Measurements from ENCODE around the gene HABP4. TPM values are rescaled to one million over a fixed set of nuclear protein-coding genes. Genes with fewer than 3 reads are reported as not detected.

HABP4 gene
- polyA plus RNA-seq, 2 of the 4 experiments (the other 2 are of a cell fraction) = 12.4 to 12.8 TPM

DNA sequence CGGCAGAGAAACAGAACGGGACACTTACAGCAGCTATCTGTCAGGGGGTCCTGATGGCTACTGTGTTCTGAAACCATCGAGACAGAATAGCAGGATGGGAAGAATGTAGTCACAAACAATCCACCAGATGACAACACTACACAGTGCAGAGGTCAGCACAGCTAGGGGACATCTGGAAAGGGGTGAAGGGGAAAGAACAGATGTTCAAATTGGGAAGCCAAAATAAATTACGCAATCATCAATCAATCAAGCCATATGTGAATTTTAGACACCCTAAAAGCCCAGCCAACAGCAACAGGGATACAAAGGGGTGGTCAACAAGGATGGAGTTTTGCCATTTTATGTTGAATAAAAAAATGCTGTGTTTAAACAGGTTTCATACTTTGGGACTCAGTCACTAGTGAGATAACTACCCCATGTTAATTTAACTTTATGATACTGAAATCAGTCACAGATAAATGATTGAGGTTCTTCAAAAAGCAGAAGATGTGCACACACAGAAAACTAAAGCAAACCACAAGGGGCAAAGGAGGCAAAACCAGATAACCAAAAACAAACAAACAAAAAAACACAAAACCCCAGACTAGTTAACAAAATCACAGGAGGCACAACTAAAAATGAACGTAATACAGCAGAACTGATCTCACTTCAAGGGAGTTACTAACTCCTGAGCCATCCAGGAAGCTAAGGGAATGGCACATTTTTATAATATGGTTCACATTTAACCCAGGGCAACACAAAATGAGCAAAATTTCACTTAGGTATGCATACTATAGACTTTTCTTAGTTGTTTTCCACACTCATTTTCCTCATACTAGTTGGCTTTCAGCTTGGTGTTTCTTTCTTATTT lies 65.9 kb downstream of the HABP4 start:
- WGBS (ENCODE audit: missing lambda C conversion rate) = 91% methylated on average over 5 of the region's 5 CpGs
- H3K27ac ChIP-seq = no peak overlapping the region
- ChIA-PET CTCF (interaction anchor here (0.6 to 0.8 kb wide), 2 partner anchors 15 to 53 kb away, joined by 3 to 4 read pairs; no protein-coding TSS in a partner anchor), POLR2A (no interaction called here)
- TF ChIP-seq CEBPB (IDR thresholded peaks at IDR 0.05) (peak; percentile 50 to 74; a peak in 3 of 4 replicates), HOXB13 (CRISPR knock-in tag; IDR thresholded peaks at IDR 0.05; ENCODE audit: low read depth) (no peak)
- no peaks in the 10 kb centered on the region for H3K4me1 ChIP-seq
- no peak overlapping the region for H3K4me3 ChIP-seq
- no peak for DNase-seq (ENCODE audit: low read depth in 1 of 2, low spot score in 1 of 2)
- ATAC-seq = no peak
- no peaks in the 10 kb centered on the region for H3K9me3 ChIP-seq
- H3K4me2 ChIP-seq = no peak overlapping the region
- no peak for FAIRE-seq

DNA sequence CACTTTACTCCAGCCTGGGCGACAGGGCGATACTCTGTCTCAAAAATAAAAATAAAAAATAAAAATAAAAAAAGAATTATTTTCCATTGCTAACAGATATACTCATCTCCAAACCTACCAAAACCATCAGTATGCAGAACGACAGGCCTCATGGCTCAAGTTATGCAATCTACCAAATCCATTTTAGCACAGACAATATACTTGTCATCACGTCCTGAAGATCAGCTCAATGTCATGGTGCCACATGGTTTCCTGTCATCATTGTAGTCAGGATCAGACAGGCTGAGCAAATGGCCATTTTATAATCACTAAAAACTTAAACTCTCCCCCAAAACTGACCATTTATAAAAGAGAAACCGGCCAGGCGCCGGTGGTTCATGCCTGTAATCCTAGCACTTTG lies 69.1 kb downstream of the HABP4 start:
- Histone ChIP-seq H3K4me2 (no peak overlapping the region), H3K4me1 (no peaks in the 10 kb centered on the region), H3K27ac (no peak overlapping the region), H3K4me3 (no peak overlapping the region), H3K9me3 (no peaks in the 10 kb centered on the region)
- ATAC-seq = no peak
- CTCF ChIA-PET = no interaction called here
- WGBS (ENCODE audit: missing lambda C conversion rate) = 94% methylated on average over 7 of the region's 7 CpGs
- DNase-seq (ENCODE audit: low read depth in 1 of 2, low spot score in 1 of 2) = no peak
- no peak for FAIRE-seq
- POLR2A ChIA-PET = no interaction called here
- TF ChIP-seq TP53 (CRISPR knock-in tag; IDR thresholded peaks at IDR 0.05) (no peak), JUNB (IDR thresholded peaks at IDR 0.05) (no peak), CHD2 (IDR thresholded peaks at IDR 0.05; ENCODE audit: low read length, partially characterized antibody) (no peak), RCOR1 (IDR thresholded peaks at IDR 0.05; ENCODE audit: low read depth, low read length) (no peak), USF2 (IDR thresholded peaks at IDR 0.05) (no peak), KDM5A (IDR thresholded peaks at IDR 0.05) (no peak)

DNA sequence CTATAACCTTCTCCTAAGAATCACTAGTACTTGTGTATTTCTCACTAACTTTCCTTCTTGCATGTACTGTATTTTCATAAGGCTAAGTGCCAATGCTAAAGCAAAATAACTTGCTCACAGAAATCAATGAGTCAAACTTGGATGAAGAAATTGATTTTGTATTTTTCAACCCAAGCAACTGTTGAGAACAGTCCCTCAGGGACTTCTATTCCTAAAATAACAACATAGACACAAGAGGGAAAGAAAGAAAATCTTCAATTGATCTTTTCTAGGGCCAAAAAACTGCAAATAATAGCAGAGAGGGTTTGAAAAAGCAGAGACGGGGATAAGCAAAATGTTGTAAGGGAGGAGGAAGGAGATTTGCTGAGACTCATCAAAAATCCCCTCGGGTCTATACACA lies 69.8 kb downstream of the HABP4 start:
- ATAC-seq = no peak
- DNase-seq (ENCODE audit: low read depth in 1 of 2, low spot score in 1 of 2) = no peak
- no peaks in the 10 kb centered on the region for H3K4me1 ChIP-seq
- FAIRE-seq = no peak
- H3K4me3 ChIP-seq = no peak overlapping the region
- H3K4me2 ChIP-seq = no peak overlapping the region
- ChIA-PET CTCF (no interaction called here), POLR2A (no interaction called here)
- no peak overlapping the region for H3K27ac ChIP-seq
- TF ChIP-seq, protein P1, sequence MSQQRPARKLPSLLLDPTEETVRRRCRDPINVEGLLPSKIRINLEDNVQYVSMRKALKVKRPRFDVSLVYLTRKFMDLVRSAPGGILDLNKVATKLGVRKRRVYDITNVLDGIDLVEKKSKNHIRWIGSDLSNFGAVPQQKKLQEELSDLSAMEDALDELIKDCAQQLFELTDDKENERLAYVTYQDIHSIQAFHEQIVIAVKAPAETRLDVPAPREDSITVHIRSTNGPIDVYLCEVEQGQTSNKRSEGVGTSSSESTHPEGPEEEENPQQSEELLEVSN (IDR thresholded peaks at IDR 0.05; ENCODE audit: borderline replicate concordance, low read depth) = no peak
- TF ChIP-seq ZNF302 (CRISPR knock-in tag; IDR thresholded peaks at IDR 0.05) (no peak), SREBF2 (IDR thresholded peaks at IDR 0.05) (no peak), USF2 (IDR thresholded peaks at IDR 0.05) (no peak), RARB (CRISPR knock-in tag; IDR thresholded peaks at IDR 0.05) (no peak), CBX2 (IDR thresholded peaks at IDR 0.05; ENCODE audit: borderline replicate concordance, low read depth) (no peak), KDM1A (IDR thresholded peaks at IDR 0.05; ENCODE audit: low read depth) (no peak), NR3C1 (IDR thresholded peaks at IDR 0.05) (no peak), HDAC2 (IDR thresholded peaks at IDR 0.05) (no peak), EHF (CRISPR knock-in tag; IDR thresholded peaks at IDR 0.05) (no peak)
- H3K9me3 ChIP-seq = no peaks in the 10 kb centered on the region
- WGBS (ENCODE audit: missing lambda C conversion rate) = 70% methylated on average over 2 of the region's 2 CpGs

DNA sequence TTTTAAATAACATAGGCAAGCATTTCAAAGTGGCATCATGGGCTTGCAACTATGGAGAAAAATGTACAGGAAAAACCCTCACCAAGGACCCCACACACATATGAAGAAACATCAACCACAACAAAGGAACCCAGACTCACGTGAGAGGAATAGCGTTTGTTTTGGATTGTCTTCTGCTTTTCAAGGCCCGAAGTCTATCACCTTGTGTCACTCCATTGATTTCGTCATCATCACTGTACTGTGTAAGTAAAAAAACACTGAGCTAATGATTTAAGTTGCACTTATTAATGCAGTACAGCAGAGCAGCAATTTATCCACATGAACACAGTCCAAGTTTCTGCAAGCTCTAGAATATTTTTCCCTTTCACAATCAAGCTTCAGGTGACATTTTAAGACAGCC lies 72.4 kb downstream of the HABP4 start:
- ATAC-seq = no peak
- TF ChIP-seq REST (IDR thresholded peaks at IDR 0.05) (no peak), KDM1A (IDR thresholded peaks at IDR 0.05; ENCODE audit: low read depth) (no peak), ZNF302 (CRISPR knock-in tag; IDR thresholded peaks at IDR 0.05) (no peak), SREBF2 (IDR thresholded peaks at IDR 0.05) (no peak), ZSCAN20 (CRISPR knock-in tag; IDR thresholded peaks at IDR 0.05) (no peak)
- TF ChIP-seq, protein P2, sequence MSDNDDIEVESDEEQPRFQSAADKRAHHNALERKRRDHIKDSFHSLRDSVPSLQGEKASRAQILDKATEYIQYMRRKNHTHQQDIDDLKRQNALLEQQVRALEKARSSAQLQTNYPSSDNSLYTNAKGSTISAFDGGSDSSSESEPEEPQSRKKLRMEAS (IDR thresholded peaks at IDR 0.05) = no peak
- TF ChIP-seq, protein P3, sequence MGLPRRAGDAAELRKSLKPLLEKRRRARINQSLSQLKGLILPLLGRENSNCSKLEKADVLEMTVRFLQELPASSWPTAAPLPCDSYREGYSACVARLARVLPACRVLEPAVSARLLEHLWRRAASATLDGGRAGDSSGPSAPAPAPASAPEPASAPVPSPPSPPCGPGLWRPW (IDR thresholded peaks at IDR 0.05) = no peak
- TF ChIP-seq, protein P4, sequence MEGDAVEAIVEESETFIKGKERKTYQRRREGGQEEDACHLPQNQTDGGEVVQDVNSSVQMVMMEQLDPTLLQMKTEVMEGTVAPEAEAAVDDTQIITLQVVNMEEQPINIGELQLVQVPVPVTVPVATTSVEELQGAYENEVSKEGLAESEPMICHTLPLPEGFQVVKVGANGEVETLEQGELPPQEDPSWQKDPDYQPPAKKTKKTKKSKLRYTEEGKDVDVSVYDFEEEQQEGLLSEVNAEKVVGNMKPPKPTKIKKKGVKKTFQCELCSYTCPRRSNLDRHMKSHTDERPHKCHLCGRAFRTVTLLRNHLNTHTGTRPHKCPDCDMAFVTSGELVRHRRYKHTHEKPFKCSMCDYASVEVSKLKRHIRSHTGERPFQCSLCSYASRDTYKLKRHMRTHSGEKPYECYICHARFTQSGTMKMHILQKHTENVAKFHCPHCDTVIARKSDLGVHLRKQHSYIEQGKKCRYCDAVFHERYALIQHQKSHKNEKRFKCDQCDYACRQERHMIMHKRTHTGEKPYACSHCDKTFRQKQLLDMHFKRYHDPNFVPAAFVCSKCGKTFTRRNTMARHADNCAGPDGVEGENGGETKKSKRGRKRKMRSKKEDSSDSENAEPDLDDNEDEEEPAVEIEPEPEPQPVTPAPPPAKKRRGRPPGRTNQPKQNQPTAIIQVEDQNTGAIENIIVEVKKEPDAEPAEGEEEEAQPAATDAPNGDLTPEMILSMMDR (IDR thresholded peaks at IDR 0.05) = no peak
- 75% methylated on average over 4 of the region's 4 CpGs for WGBS (ENCODE audit: missing lambda C conversion rate)
- ChIA-PET POLR2A (no interaction called here), CTCF (interaction anchor here (0.9 kb wide), 1 partner anchor 45 kb away, joined by 4 read pairs; no protein-coding TSS in a partner anchor)
- H3K4me3 ChIP-seq = no peak overlapping the region
- no peaks in the 10 kb centered on the region for H3K9me3 ChIP-seq
- H3K27ac ChIP-seq = no peak overlapping the region
- no peaks in the 10 kb centered on the region for H3K4me1 ChIP-seq
- no peak for FAIRE-seq
- no peak for DNase-seq (ENCODE audit: low read depth in 1 of 2, low spot score in 1 of 2)
- no peak overlapping the region for H3K4me2 ChIP-seq

Data from A549 (cell line).